IPS DF 4.7 (cell line): ENCODE data around the gene CUEDC2.

Source experiments
- DNase-seq: peaks from one replicate; pipeline ENCODE4 v3.0.0-alpha.2; 2013; ENCODE audit warnings: low spot score; ENCODE audit errors: extremely low read depth

The CUEDC2 gene

DNA sequence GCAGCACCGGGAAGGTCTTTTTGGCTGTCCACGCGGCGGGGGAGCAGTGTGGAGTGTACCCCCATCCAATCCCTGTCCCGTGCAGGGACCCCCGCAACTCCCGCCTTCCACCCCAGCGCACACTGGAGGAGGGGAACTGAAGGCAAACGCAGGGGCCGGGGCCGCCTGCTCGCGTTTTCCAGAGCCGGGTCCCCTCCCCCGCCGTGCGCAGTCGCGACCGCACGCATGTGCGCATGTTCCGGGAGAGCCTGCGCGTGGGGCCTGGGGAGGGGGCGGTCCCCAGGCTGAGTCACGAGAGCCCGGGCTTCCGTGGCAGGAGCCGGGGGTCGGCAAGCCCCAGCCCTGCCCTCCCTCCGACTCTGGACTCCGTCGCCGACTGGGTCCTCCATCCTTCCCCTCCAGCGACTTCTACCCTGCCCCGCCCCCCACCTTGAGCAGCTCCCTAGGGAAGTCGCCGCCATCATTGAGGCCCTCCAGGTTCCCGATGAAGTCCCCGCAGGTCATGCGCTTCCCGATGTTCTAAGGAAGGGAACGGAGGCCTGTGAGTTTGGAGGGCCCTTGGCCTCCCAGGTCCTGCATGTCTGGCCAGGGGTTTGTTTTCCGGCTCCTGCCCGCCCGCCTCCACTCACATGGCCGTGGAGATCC lies 21.8 kb downstream of the CUEDC2 start:
- no peak for DNase-seq

DNA sequence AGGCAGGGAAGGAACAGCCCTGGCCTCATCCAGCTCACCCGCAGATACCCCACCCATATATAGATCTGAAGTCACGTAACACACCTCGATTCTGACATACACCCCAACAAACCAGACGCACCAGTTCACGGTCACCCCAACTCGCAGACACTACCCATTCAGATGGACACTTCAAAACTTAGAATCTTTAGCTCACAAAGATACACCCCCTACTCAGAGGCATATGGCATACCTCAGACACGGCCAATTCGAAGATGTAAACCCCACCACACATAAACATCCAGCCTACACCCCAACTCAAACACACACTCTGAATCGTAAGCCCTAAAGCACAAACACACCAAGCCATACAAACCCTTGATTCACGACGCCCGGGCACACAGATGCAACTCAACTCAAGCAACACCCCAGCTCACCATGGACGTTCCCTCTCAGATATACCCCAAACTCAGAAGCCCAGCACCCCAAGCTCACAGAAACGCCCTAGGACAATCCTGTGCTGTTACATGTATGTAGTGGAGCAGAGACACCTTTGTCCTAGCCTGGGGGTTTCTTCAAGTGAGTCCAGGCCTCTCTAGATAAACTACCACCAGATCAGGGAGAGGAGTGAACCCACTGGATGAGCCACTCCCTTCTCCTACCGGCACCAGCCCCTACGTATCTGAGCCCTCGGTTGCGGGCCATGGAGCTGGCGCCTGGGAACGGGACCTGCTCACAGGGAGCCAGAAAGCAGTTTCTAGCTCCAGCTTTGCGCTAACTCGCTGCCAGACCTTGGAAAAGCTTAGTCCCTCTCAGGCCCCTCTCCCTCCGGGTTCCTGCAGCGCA lies 22.6 kb downstream of the CUEDC2 start:
- no peak for DNase-seq

DNA sequence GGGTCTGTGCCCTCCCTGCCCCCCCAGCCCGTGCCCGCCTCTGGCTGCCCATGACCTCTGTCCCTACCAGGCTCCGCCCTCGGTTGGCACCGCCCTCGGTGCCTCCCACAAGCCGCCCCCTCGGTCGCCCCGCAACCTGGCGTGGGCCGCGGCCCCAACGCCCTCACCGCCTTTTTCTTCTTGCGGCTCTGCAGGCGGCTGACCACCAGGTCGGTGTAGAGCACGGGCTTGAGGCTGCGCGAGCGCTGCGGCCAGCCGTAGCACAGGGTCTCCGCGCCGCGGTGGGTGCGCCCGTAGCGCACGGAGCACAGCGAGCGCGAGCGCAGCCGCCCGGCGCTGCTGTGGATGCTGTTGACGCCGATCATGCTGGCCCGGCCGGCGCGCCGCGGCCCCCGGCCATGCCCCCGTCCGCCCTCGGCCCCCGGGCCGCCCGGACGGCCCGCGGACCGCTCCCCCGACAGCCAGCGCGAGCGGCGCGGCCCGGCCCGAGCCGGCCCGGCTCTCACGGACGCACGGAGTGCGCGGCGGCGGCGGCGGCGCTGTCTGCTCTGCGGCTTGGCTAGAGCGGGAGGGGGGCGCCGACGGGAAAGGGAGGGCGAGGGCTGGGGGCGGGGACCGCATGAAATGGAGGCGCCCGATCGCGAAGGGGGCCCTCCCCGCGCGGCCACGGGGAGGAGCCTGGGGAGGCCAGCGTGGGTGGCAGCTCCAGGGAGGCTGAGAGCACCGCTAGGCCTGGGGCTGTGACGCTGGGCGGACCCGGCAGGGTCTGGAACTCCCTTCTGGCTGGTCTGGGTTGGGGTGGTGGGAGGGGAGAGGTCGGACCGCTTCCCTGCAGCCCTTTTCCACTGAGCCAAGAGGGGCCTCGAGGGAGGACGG lies 23.4 kb downstream of the CUEDC2 start:
- DNase-seq, result no peak

DNA sequence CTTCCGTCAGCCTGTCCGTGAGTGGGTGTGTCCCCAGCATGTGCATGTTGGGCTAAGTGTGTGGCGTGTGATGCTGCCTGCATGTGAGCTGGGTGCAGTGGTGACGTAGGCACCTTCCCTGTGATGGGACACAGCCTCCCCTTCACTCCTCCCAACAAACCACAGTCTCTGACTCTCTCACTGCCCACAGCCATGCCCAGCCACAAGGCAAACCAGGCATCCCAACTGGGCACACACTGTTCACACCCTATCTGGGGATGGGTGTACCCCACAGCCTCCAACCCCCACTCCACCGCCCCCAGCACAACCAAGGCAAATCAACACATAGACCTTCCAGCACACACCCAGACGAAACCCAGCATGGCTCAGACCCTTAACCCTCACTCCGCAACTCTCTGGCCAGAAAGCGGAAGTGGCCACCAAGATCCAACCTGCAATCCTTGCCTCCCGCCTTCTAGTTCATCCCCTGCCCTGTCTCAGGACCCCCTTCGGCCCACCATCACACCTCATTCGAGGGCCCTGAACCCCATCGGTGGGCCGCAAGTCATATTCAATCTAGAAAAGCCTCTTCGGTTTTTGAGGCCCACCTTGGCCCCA lies 24.1 kb downstream of the CUEDC2 start:
- no peak for DNase-seq

DNA sequence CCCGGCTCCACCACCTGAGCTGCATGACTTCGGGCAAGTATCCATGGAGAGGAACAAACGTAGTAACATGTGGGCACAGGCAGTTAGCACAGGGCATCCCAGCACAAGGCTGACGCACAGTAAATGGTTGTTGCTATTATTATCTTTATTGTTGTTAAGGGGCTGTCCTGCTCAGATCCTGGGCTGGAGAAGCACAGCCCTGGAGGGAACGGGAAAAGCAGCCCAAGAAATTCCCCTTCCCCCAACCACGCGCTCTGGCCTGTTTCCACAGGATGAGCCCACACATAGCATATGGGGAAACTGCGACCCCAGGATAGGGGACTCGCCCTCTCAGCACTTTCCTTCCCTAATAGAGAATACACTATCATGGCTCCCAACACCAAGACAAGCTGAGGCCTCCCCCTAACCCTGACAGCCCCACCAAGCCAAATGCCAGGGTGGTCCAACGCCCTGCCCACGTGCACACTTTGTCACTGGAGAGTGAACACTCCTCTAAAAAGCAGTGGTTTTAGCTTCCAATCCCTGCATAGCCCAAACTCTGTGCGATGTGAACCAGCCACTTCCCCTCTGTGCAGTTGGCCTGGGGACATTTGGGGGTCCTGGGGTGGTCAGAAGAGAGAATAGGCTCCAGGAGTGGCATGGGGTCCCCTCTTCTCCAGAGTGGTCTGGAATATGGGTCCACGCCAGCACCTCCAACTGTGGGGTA lies 24.8 kb downstream of the CUEDC2 start:
- DNase-seq, result no peak

DNA sequence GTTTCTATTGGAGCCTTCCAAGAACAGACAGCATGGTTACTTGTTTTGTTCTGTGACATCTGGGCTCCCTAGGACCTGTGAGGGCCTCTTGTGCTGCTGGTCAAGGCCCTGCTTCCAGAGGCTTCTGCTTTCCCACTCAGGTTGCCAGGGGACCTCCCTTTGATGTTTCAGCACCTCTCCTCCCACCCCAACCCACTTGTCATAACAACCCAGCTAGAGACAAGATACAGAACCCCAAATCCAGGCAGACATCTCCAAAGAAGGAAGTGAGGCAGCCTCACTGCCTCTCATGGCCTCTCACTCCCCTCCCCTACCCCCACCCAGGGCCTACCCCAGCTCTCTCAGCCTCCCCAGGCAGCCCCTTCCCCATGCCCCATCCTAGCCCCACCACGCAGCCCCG lies 25.6 kb downstream of the CUEDC2 start:
- DNase-seq, result no peak

DNA sequence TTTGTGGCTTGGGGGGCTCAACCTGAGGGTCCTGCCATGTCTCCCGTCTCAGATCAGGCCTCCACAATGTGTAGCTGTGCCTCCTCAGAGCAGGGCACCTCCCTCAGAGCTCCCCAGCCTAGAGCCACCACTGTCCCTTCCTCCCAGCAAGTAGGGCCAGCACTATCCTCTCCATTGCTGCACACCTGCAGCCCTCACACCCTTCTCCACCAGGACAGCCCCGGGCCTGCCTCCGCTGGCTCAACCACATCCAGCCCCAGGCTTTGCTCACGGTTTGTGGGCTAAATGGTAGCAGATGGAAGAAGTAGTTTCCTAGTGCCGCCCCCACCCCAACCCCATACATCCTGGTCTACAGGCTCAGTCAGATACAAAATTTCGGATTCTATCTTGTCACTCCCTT lies 26.7 kb downstream of the CUEDC2 start:
- DNase-seq, result no peak

DNA sequence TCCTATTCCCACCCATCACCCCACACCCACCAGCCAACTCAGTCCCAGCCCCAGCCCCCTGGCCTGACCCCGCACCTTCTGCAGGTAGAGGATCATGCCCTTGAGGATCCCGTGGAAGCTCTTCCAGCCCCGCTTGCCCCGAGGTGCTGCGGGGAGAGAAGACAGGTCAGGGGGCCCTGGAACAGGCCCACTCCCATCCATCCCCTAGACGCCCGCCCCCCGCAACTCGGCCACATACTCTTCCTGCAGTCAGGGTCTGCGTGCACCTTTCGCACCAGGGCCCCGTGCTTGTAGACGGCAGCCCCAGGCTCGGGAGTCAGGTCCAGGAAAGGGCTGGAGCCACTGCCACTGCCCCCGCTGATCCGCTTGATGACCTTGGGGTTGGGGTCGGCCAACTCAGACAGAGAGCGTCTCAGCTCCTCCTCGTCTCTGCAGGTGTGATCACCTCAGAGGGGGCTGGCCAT lies 27.2 kb downstream of the CUEDC2 start:
- DNase-seq, result no peak

DNA sequence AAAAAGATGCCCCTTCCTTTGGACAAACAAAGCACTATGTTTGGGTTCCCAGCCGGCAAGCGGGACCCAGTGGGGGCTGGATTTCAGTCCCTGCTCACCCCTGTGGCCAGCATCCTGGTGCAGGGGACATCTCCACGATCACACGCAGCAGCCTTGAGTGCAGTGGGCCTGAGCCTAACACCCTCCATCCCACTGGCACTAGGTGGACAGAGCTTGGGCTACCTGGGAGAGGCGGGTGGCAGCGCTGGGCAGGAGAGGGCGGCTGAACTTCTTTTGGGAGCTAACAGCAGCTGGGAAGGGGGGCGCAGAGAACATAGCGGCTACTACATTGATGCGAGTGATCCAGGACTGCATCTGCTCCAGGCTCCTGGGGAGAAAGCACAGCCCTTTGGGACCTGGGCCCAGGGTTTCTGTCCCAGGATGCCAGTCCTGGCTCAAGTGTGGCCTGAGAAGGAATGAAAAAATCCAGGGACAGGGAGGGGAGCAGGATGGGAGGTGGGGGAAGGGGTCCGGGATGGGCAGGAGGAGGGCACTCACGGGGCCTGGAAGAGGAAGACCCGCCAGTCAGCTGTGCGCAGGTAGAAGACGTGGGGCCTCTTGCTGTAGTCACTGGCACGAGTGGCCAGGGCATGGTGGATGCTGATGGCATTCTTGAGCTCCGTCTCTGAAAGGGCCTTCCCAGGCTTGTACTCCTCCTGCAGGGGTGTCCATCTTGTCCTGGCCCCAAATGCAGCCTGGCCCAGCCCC lies 27.8 kb downstream of the CUEDC2 start:
- no peak for DNase-seq

DNA sequence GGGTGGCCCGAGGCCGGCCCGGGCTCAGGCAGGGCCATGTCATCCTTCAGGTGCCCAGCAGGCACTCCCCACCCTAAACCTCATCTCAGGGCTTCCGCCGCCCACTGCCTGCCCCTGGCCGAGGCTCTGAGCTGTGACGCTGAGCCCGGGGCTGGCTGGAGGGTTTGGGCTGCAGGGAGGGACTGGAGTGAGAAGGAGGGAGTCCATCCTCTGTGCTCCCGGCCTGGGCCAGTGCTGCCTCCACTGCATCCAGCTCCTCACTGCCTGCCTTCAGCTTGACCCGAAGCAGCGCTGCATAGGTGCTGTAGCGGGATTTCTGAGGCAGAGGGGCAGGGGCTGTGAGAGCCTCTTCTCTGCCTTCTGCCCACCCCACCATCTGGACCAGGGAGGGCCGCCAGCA lies 29.3 kb downstream of the CUEDC2 start:
- DNase-seq, result no peak

DNA sequence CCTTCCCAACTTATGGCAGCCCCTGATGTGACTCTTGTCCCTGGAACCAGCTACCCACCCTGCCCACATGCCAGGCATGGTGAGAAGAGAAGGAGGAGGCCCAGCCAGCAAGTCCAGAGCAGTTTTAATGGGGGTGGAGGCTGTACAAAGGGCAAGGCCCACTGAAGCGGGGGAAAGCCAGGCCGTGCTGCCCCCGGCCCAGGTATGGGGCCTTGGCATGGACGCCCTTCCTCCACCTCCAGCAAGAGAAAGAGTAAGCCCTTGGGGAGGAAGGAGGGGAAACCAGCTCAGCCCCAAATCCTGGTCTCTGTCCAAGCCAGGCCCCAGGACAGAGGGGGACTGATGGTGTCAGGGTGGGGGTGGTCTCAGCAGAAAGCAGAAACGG lies 29.9 kb downstream of the CUEDC2 start:
- DNase-seq, result no peak

DNA sequence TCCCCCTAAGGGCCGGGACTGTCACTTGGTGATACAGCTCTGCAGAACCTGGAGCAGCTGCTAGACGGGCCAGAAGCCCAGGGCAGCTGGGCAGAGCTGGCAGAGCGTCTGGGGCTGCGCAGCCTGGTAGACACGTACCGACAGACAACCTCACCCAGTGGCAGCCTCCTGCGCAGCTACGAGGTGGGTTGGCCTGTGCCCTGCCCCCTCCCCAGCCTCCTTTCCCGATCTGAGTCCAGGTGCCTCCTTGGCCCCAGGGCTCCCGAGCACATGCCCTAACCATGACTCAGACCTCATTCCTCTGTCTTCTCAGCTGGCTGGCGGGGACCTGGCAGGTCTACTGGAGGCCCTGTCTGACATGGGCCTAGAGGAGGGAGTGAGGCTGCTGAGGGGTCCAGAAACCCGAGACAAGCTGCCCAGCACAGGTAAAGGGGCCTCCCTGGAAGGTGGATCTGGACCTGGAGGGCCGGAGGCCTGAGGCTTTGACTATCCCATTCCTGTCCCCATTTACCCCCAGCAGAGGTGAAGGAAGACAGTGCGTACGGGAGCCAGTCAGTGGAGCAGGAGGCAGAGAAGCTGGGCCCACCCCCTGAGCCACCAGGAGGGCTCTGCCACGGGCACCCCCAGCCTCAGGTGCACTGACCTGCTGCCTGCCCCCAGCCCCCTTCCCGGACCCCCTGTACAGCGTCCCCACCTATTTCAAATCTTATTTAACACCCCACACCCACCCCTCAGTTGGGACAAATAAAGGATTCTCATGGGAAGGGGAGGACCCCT lies 30.5 kb downstream of the CUEDC2 start:
- DNase-seq, result no peak

DNA sequence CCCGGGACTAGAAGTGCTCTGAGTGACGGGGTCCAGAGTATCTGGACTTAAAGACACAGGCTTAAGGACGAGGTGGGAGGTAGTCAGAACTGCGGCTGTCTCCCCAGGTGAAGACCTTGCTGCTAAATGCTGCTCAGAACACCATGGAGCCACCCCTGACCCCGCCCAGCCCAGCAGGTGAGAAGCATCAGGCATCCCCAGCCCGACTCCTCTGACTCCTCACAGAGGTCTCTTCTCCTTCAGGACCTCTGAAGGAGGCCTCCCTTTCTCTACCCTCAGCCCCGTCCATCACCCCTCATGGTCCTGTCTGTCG lies 31.1 kb downstream of the CUEDC2 start:
- DNase-seq, result no peak

DNA sequence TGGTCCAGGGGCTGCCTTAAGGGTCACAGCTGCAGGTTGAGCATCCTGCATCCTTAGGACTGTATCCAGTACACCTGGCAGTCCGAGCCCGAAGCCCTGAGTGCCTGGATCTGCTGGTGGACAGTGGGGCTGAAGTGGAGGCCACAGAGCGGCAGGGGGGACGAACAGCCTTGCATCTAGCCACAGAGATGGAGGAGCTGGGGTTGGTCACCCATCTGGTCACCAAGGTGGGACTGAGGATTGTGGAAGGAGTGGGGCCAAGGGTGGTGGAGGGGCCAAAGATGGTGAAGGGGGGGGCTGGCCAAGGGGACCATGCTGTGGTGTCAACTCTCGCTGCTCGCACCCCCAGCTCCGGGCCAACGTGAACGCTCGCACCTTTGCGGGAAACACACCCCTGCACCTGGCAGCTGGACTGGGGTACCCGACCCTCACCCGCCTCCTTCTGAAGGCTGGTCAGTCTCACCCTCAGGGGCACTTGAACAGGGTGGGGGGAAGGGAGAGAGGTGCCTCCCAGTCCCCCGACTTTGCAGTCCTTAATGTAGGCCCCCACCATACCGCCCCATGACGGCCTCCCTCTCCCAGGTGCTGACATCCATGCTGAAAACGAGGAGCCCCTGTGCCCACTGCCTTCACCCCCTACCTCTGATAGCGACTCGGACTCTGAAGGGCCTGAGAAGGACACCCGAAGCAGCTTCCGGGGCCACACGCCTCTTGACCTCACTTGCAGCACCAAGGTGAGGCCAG lies 31.6 kb downstream of the CUEDC2 start:
- DNase-seq, result no peak

DNA sequence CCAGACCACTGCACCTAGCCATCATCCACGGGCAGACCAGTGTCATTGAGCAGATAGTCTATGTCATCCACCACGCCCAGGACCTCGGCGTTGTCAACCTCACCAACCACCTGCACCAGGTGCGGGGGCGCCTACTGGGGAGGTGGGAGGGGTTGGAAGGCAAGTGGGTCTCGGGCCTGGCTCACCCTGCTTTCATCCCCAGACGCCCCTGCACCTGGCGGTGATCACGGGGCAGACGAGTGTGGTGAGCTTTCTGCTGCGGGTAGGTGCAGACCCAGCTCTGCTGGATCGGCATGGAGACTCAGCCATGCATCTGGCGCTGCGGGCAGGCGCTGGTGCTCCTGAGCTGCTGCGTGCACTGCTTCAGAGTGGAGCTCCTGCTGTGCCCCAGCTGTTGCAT lies 32.3 kb downstream of the CUEDC2 start:
- DNase-seq, result no peak

DNA sequence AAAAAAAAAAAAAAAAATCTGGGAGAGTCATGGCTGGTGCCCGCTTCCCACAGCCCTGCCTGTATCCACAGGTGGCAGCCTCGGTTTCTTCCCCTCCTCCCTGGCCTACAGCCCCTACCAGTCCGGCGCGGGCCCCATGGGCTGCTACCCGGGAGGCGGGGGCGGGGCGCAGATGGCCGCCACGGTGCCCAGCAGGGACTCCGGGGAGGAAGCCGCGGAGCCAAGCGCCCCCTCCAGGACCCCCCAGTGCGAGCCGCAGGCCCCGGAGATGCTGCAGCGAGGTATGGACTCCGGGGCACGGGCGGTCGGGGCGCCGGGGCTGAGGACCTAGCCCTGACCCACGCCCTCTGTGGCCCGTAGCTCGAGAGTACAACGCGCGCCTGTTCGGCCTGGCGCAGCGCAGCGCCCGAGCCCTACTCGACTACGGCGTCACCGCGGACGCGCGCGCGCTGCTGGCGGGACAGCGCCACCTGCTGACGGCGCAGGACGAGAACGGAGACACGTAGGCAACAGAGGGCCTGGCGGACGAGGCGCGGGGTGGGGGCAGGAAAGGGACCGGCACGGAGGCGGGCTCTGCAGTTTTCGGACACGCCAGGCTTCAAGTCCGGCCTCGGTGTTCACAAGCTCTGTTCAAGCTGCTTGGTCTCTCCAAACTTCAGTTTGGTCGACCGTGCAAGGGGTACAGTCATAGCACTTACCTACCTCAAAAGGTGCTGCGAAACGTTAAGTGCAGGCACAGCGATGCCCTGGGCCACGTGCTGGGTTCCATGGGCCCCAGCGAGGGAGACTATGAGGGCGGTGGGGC lies 33.0 kb downstream of the CUEDC2 start:
- DNase-seq, result no peak

DNA sequence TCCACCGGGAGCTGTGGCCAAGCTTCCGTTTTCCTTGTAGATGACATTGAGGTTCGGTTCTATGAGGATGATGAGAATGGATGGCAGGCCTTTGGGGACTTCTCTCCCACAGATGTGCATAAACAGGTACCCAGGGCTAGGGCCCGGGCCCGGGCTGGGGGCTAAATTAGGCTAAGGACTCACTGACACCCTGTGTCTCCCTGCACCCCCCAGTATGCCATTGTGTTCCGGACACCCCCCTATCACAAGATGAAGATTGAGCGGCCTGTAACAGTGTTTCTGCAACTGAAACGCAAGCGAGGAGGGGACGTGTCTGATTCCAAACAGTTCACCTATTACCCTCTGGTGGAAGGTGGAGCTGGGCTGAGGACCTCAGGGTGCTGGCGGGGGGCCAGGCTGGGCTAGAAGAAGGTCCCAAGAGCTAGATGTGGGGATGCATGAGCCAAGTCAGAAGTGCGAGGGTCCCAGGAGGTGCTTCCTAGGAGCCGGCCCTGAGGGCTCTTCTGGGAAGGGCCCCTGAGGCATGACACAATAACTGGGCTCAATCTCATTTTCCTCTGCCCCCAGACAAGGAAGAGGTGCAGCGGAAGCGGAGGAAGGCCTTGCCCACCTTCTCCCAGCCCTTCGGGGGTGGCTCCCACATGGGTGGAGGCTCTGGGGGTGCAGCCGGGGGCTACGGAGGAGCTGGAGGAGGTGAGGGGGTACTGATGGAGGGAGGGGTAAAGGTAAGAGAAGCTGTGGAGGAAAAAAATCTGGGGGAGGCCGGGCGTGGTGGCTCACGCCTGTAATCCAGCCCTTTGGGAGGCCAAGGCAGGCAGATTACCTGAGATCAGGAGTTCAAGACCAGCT lies 34.0 kb downstream of the CUEDC2 start:
- no peak for DNase-seq
